Bronchial epithelial cell (primary cell): ENCODE results near the gene MAPT. TPM values are rescaled to one million over a fixed set of nuclear protein-coding genes. Genes with fewer than 3 reads are reported as not detected.

Experiments used
- DNase-seq: peaks from one replicate; pipeline ENCODE4 v3.0.0-alpha.2; 2010; ENCODE audit warnings: low read depth
- FAIRE-seq: peaks from 2 replicates; lab custom pipeline; 2011; peaks lifted over from hg19 to GRCh38; lab: Jason Lieb, UNC
- H3K27me3 ChIP-seq: 2 replicates; pipeline ENCODE4 v1.5.1; 2011; ENCODE audit warnings: low read length; ENCODE audit not compliant: control insufficient read depth, insufficient read depth
- H3K36me3 ChIP-seq: 2 replicates; pipeline ENCODE4 v1.5.1; 2011; ENCODE audit warnings: low read length; ENCODE audit not compliant: control insufficient read depth, insufficient read depth
- H3K4me3 ChIP-seq: 2 replicates; pipeline ENCODE4 v1.5.1; 2011; ENCODE audit warnings: mild to moderate bottlenecking, low read depth, low read length, control low read depth
- CTCF ChIP-seq: IDR thresholded peaks from 2 replicates; pipeline ENCODE4 v1.5.1; 2011; ENCODE audit warnings: mild to moderate bottlenecking, moderate library complexity, low read length, control low read depth, inconsistent platforms; ENCODE audit not compliant: insufficient read depth, severe bottlenecking
- total RNA-seq: library from RNA; depleted of rRNA; stranded (reverse); fragments of >200 nt; gene quantifications from 2 replicates; pipeline ENCODE4 v1.2.1, GENCODE V29; 2014

The MAPT gene
- total RNA-seq, 1 donor from 2014 or later = 0.26 TPM

- TF ChIP-seq CTCF = no peak
- Histone ChIP-seq H3K36me3 (no peaks in the 10 kb centered on the region), H3K4me3 (no peak overlapping the region), H3K27me3 (no peaks in the 10 kb centered on the region)
- no peak for FAIRE-seq
- DNase-seq = no peak
Observed at GRCh38 chr17:45886852-45887251, 7.5 kb upstream of the MAPT start.

GRCh38 chr17:45888392-45888791 lies 6.0 kb upstream of the MAPT start:
- DNase-seq (no peak), FAIRE-seq (no peak)
- Histone ChIP-seq H3K27me3 (no peaks in the 10 kb centered on the region), H3K36me3 (no peaks in the 10 kb centered on the region), H3K4me3 (no peak overlapping the region)
- no peak for TF ChIP-seq CTCF

DNA sequence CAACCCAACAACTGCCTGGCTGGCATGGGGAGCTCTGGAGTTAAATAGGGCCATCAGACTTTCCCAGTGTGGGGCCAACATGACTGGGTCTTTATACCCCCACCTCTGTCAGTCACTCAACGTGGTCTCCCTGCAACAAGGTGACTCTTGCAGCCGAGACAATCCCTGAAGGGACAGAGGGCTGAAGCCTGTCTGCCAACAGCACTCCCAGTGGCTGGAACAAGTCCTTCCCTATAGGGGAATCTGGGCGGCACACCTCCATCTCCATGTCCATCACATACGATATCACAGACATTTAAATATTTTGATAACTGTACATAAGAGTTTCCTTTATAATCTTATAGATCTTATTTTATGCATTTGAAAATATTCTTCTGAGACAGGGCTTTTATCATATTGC lies 4.8 kb upstream of the MAPT start:
- Histone ChIP-seq H3K4me3 (no peak overlapping the region), H3K27me3 (no peaks in the 10 kb centered on the region), H3K36me3 (no peaks in the 10 kb centered on the region)
- peak; percentile 26 for TF ChIP-seq CTCF
- no peak for DNase-seq
- FAIRE-seq = no peak

DNA sequence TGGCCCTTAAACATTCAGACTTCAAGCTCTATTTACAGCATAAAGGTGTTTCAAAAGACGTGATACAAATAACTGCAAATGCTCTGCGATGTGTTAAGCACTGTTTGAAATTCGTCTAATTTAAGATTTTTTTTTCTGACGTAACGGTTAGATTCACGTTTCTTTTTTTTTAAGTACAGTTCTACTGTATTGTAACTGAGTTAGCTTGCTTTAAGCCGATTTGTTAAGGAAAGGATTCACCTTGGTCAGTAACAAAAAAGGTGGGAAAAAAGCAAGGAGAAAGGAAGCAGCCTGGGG lies 681 bp upstream of the MAPT start:
- peak overlapping the region; percentile 52 for H3K4me3 ChIP-seq
- no peak for DNase-seq
- no peak for FAIRE-seq
- TF ChIP-seq CTCF = no peak
- H3K27me3 ChIP-seq = peaks cover 21% of the 10 kb centered on the region
- no peaks in the 10 kb centered on the region for H3K36me3 ChIP-seq

DNA sequence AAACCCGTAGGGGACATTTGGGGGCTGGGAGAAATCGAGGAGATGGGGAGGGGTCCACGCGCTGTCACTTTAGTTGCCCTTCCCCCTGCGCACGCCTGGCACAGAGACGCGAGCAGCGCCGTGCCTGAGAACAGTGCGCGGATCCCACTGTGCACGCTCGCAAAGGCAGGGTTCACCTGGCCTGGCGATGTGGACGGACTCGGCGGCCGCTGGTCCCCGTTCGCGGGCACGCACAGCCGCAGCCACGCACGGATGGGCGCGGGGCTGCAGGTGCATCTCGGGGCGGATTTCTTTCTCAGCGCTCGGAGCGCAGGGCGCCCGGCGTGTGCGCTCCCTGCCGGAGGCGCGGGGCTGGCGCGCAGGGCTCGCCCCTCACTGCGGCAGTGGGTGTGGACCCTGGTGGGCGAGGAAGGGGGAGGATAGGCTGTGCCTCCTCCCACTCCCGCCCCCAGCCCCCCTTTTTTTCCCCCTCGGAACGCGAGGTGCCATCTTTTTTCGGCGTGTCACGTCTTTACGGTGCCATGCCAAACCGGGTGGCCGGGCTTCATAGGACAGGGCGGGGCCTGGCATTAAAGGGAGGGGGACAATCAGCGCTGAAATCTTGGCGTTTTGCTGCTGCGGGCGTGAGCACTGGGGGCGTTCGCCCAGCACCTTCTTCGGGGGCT lies 1.1 kb downstream of the MAPT start:
- DNase-seq (no peak), FAIRE-seq (no peak)
- no peak for TF ChIP-seq CTCF
- H3K4me3 ChIP-seq = no peak overlapping the region
- H3K27me3 ChIP-seq = peaks cover 29% of the 10 kb centered on the region
- no peaks in the 10 kb centered on the region for H3K36me3 ChIP-seq
